ENCODE results near the gene VIM.
"Not testable (repeated sequence)": the region's sequence is repeated elsewhere in the genome, so short reads cannot be mapped to it uniquely, and the experiment has no call there.

VIM gene

DNA sequence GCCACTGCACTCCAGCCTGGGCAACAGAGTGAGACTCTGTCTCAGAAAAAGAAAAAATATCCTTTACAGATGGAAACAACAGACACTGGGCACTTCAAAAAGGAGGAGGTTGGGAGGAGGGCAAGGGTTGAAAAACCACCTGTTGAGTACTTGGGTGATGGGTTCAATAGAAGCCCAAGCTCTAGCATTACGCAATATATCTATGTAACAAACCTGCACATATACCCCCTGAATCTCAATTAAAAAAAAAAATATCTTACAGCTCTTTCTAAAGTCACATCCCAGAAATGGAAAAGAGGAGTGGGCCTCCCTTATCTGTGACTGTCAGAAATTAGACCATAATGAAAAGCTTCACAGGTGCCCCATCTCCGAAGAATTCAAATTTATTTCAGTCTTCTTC is 12.1 kb downstream of the VIM start:
- H3K9me3 ChIP-seq (ENCODE audit: control insufficient read depth, low read length): no peaks in the 10 kb centered on the region
- no peak overlapping the region for H3K4me3 ChIP-seq (ENCODE audit: extremely low read depth, insufficient read depth, low read length, poor library complexity, severe bottlenecking)
- no peak overlapping the region for H3K27ac ChIP-seq (ENCODE audit: low read depth, low read length, severe bottlenecking)
- H3K4me1 ChIP-seq (ENCODE audit: control insufficient read depth, insufficient read depth, low read length, poor library complexity, severe bottlenecking): peaks cover 11% of the 10 kb centered on the region
- H3K36me3 ChIP-seq (ENCODE audit: control insufficient read depth, insufficient read depth, low read length): peaks cover 22% of the 10 kb centered on the region
- 100% methylated on average over 1 of the region's 2 CpGs; no CpG with 5 or more reads in 1 of the 2 experiments for WGBS, 2 experiments (ENCODE audit: insufficient coverage in 2 of 2)

DNA sequence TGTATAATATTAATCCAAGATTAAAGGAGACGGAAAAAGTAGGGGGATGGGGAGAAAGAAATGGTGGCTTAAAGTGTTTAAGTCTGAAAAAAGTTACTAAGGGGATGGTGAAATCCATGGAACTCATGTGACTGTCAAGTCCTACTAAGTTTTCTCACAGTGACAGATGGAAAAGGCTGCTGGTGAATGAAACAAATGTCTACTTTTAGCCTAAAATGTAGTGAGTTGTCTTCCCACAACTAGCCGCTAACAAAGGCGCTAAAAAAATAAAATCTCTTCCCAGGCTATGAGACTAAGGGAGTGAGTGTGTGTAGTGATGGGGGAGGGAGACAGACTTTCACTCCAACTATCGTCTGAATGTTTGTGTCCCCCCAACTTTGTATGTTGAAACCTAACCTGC is 12.6 kb downstream of the VIM start:
- Histone ChIP-seq H3K27ac (ENCODE audit: low read depth, low read length, severe bottlenecking) (no peak overlapping the region), H3K9me3 (ENCODE audit: control insufficient read depth, low read length) (no peaks in the 10 kb centered on the region), H3K36me3 (ENCODE audit: control insufficient read depth, insufficient read depth, low read length) (peaks cover 17% of the 10 kb centered on the region), H3K4me3 (ENCODE audit: extremely low read depth, insufficient read depth, low read length, poor library complexity, severe bottlenecking) (no peak overlapping the region), H3K4me1 (ENCODE audit: control insufficient read depth, insufficient read depth, low read length, poor library complexity, severe bottlenecking) (peaks cover 11% of the 10 kb centered on the region)
- WGBS, 2 experiments (ENCODE audit: insufficient coverage in 2 of 2): 89 to 100% methylated on average over 1 to 2 of the region's 4 CpGs

DNA sequence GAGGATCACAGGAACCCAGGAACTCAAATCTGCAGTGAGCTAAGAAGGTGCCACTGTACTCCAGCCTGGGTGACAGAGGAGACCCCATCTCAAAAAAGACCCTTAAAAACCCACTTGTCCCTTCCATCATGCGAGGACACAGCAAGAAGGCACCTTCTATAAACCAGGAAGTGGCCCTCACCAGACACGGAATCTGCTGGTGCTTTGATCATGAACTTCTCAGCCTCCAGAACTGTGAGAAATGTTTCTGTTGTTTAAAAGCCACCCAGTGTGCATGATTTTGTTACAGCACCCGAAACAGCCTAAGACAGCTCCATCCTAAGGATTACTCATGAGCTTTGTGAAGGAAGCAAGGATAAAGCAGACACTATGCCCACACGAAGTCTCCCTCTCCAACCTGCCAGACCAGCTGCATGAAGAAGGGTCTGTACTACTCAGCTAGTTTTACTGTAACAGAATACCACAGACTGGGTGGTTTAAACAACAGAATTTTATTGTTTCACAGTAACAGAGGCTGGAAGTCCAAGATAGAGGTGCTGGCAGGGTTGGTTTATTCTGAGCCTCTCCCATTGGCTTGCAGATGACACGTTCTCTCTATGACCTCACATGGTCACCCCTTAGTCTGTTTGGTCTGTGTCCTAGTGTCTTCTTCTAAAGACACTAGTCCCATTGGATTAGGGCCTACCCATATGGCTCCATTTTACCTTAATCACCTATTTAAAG is 13.7 kb downstream of the VIM start:
- peaks cover 11% of the 10 kb centered on the region for H3K4me1 ChIP-seq (ENCODE audit: control insufficient read depth, insufficient read depth, low read length, poor library complexity, severe bottlenecking)
- no peak overlapping the region for H3K27ac ChIP-seq (ENCODE audit: low read depth, low read length, severe bottlenecking)
- H3K36me3 ChIP-seq (ENCODE audit: control insufficient read depth, insufficient read depth, low read length): peaks cover 5% of the 10 kb centered on the region
- H3K9me3 ChIP-seq (ENCODE audit: control insufficient read depth, low read length): peaks cover 8% of the 10 kb centered on the region
- H3K4me3 ChIP-seq (ENCODE audit: extremely low read depth, insufficient read depth, low read length, poor library complexity, severe bottlenecking): no peak overlapping the region
- WGBS, 2 experiments (ENCODE audit: insufficient coverage in 2 of 2): 92 to 94% methylated on average over 2 to 5 of the region's 5 CpGs

DNA sequence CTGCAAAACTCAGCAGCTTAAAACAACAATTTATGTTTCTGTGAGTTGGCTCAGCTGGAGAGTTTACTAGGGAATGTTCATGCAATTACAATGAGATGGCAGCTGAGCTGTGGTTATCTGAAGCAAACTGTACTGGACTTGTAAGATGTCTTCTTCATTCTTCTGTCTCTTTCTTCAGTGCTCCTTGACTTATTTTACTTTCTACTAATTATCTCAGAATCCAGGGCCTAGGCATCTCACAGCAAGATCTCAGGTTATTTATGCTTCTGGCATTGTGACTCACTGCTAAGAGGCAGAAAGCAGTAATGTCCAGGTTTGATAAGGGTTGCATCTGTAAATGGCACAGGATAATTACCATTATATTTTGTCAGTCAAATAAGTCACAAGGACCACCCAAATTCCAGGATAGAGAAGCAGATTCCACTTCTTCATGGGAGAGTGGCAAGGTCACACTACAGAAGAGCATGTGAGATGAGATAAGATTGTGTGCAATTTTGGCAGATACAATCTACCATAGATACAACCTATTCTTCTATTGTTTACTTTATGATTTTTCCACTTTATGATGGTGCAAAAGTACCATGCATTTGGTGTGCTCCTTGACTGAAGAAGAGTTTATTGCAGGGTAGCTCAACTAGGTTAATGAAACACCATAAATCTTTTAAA is 16.8 kb downstream of the VIM start:
- no peak overlapping the region for H3K4me3 ChIP-seq (ENCODE audit: extremely low read depth, insufficient read depth, low read length, poor library complexity, severe bottlenecking)
- no peak overlapping the region for H3K27ac ChIP-seq (ENCODE audit: low read depth, low read length, severe bottlenecking)
- H3K36me3 ChIP-seq (ENCODE audit: control insufficient read depth, insufficient read depth, low read length): no peaks in the 10 kb centered on the region
- H3K4me1 ChIP-seq (ENCODE audit: control insufficient read depth, insufficient read depth, low read length, poor library complexity, severe bottlenecking): peaks cover 11% of the 10 kb centered on the region
- peaks cover 18% of the 10 kb centered on the region for H3K9me3 ChIP-seq (ENCODE audit: control insufficient read depth, low read length)

GRCh38 chr10:17247210-17247609 is 19.2 kb downstream of the VIM start:
- Histone ChIP-seq H3K36me3 (ENCODE audit: control insufficient read depth, insufficient read depth, low read length) (no peaks in the 10 kb centered on the region), H3K27ac (ENCODE audit: low read depth, low read length, severe bottlenecking) (no peak overlapping the region), H3K4me1 (ENCODE audit: control insufficient read depth, insufficient read depth, low read length, poor library complexity, severe bottlenecking) (peaks cover 11% of the 10 kb centered on the region), H3K4me3 (ENCODE audit: extremely low read depth, insufficient read depth, low read length, poor library complexity, severe bottlenecking) (no peak overlapping the region), H3K9me3 (ENCODE audit: control insufficient read depth, low read length) (peaks cover 18% of the 10 kb centered on the region)
- 100% methylated on average over 1 of the region's 1 CpG for WGBS, 2 experiments (ENCODE audit: insufficient coverage in 2 of 2)

DNA sequence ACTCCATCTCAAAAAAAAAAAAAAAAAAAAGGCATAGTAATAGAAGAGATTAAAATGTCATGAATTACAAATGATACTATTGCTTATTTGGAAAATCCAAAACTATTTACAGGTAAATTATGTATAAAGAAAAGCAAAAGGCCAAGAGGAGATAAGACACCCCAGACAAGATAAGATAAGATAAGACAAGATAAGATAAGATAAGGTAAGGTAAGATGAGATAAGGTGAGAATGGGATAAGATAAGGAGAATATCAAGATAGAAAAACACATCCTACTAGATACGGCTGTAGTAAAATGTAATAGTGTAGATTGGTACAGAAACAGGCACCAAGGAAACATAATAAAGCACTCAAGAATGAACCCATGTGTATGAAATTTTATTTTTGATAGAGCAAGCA is 20.9 kb downstream of the VIM start:
- Histone ChIP-seq H3K4me3 (ENCODE audit: extremely low read depth, insufficient read depth, low read length, poor library complexity, severe bottlenecking) (no peak overlapping the region), H3K4me1 (ENCODE audit: control insufficient read depth, insufficient read depth, low read length, poor library complexity, severe bottlenecking) (peaks cover 10% of the 10 kb centered on the region), H3K27ac (ENCODE audit: low read depth, low read length, severe bottlenecking) (no peak overlapping the region), H3K9me3 (ENCODE audit: control insufficient read depth, low read length) (peaks cover 24% of the 10 kb centered on the region), H3K36me3 (ENCODE audit: control insufficient read depth, insufficient read depth, low read length) (no peaks in the 10 kb centered on the region)
- 100% methylated on average over 1 of the region's 1 CpG; no CpG with 5 or more reads in 1 of the 2 experiments for WGBS, 2 experiments (ENCODE audit: insufficient coverage in 2 of 2)

- Histone ChIP-seq H3K27ac (ENCODE audit: low read depth, low read length, severe bottlenecking) (no peak overlapping the region), H3K36me3 (ENCODE audit: control insufficient read depth, insufficient read depth, low read length) (no peaks in the 10 kb centered on the region), H3K4me3 (ENCODE audit: extremely low read depth, insufficient read depth, low read length, poor library complexity, severe bottlenecking) (no peak overlapping the region), H3K9me3 (ENCODE audit: control insufficient read depth, low read length) (peaks cover 32% of the 10 kb centered on the region), H3K4me1 (ENCODE audit: control insufficient read depth, insufficient read depth, low read length, poor library complexity, severe bottlenecking) (peaks cover 2% of the 10 kb centered on the region)
- WGBS, 2 experiments (ENCODE audit: insufficient coverage in 2 of 2): 71 to 75% methylated on average over 1 of the region's 4 CpGs
Measured at GRCh38 chr10:17249820-17250219, 21.8 kb downstream of the VIM start.

- Histone ChIP-seq H3K4me1 (ENCODE audit: control insufficient read depth, insufficient read depth, low read length, poor library complexity, severe bottlenecking) (no peaks in the 10 kb centered on the region), H3K36me3 (ENCODE audit: control insufficient read depth, insufficient read depth, low read length) (no peaks in the 10 kb centered on the region), H3K4me3 (ENCODE audit: extremely low read depth, insufficient read depth, low read length, poor library complexity, severe bottlenecking) (no peak overlapping the region), H3K9me3 (ENCODE audit: control insufficient read depth, low read length) (peaks cover 38% of the 10 kb centered on the region), H3K27ac (ENCODE audit: low read depth, low read length, severe bottlenecking) (no peak overlapping the region)
- WGBS, 2 experiments (ENCODE audit: insufficient coverage in 2 of 2): 80 to 90% methylated on average over 1 to 2 of the region's 2 CpGs
Measured at GRCh38 chr10:17250736-17251135, 22.7 kb downstream of the VIM start.

DNA sequence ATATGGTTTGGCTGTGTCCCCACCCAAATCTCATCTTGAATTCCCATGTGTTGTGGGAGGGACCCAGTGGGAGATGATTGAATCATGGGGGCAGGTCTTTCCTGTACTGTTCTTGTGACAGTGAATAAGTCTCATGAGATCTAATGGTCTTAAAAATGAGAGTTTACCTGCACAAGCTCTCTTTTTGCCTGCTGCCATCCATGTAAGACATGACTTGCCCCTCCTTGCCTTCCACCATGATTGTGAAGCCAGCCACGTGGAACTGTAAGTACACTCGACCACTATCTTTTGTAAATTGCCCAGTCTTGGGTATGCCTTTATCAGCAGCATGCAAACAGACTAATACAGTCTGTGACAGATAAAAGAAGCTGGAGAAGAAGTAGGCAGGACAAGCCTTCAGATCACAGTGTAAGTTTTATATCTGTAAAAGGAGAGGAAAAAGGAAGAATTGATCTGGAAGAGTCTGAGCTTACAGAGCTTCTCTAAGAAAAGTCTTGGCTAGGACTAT is 26.6 kb downstream of the VIM start:
- 100% methylated on average over 2 of the region's 2 CpGs; no CpG with 5 or more reads in 1 of the 2 experiments for WGBS, 2 experiments (ENCODE audit: insufficient coverage in 2 of 2)
- not testable (repeated sequence) for H3K27ac ChIP-seq (ENCODE audit: low read depth, low read length, severe bottlenecking); H3K4me3 ChIP-seq (ENCODE audit: extremely low read depth, insufficient read depth, low read length, poor library complexity, severe bottlenecking); H3K36me3 ChIP-seq (ENCODE audit: control insufficient read depth, insufficient read depth, low read length)
- Histone ChIP-seq H3K9me3 (ENCODE audit: control insufficient read depth, low read length) (peaks cover 20% of the 10 kb centered on the region), H3K4me1 (ENCODE audit: control insufficient read depth, insufficient read depth, low read length, poor library complexity, severe bottlenecking) (peaks cover 10% of the 10 kb centered on the region)

GRCh38 chr10:17255512-17255911 is 27.5 kb downstream of the VIM start:
- H3K9me3 ChIP-seq (ENCODE audit: control insufficient read depth, low read length): peaks cover 20% of the 10 kb centered on the region
- H3K36me3 ChIP-seq (ENCODE audit: control insufficient read depth, insufficient read depth, low read length): no peaks in the 10 kb centered on the region
- WGBS, 2 experiments (ENCODE audit: insufficient coverage in 2 of 2): 56% methylated on average over 2 of the region's 3 CpGs
- H3K4me3 ChIP-seq (ENCODE audit: extremely low read depth, insufficient read depth, low read length, poor library complexity, severe bottlenecking): no peak overlapping the region
- H3K27ac ChIP-seq (ENCODE audit: low read depth, low read length, severe bottlenecking): no peak overlapping the region
- peaks cover 10% of the 10 kb centered on the region for H3K4me1 ChIP-seq (ENCODE audit: control insufficient read depth, insufficient read depth, low read length, poor library complexity, severe bottlenecking)

GRCh38 chr10:17256051-17256450 is 28.0 kb downstream of the VIM start:
- Histone ChIP-seq H3K9me3 (ENCODE audit: control insufficient read depth, low read length) (peaks cover 24% of the 10 kb centered on the region), H3K4me1 (ENCODE audit: control insufficient read depth, insufficient read depth, low read length, poor library complexity, severe bottlenecking) (peaks cover 10% of the 10 kb centered on the region), H3K4me3 (ENCODE audit: extremely low read depth, insufficient read depth, low read length, poor library complexity, severe bottlenecking) (no peak overlapping the region), H3K27ac (ENCODE audit: low read depth, low read length, severe bottlenecking) (no peak overlapping the region), H3K36me3 (ENCODE audit: control insufficient read depth, insufficient read depth, low read length) (no peaks in the 10 kb centered on the region)
- no CpG with 5 or more reads among the region's 1 CpG for WGBS, 2 experiments (ENCODE audit: insufficient coverage in 2 of 2)
